ENCODE data around the gene HSPB6. TPM values are rescaled to one million over a fixed set of nuclear protein-coding genes. Genes with fewer than 3 reads are reported as not detected.

Gene HSPB6
- total and polyA plus RNA-seq, 2 of the 8 experiments (the other 6 are each of a cell fraction or from before 2014, with no cell fraction given) = 0.91 TPM; not detected in 1

GRCh38 chr19:35715355-35715809 is 41.4 kb downstream of the HSPB6 start:
- Histone ChIP-seq H4K91ac (replicated peaks; ENCODE audit: insufficient read length, low read length) (no peak overlapping the region), H3K4me2 (ENCODE audit: insufficient read depth in 1 of 2, low read depth in 2 of 2, low read length in 2 of 2) (peak overlapping the region; percentile 84 to 92), H3K79me1 (ENCODE audit: low read depth, low read length) (peaks cover 8% of the 10 kb centered on the region; the same call in 1 of the 2 replicates), H3K14ac (ENCODE audit: insufficient read length) (no peak overlapping the region), H3K23me2 (ENCODE audit: low read depth, low read length) (peaks cover 13% of the 10 kb centered on the region), H3K4me3 (ENCODE audit: extremely low read depth in 1 of 4, insufficient read depth in 2 of 4, low read depth in 3 of 4, low read length in 4 of 4) (peak overlapping the region; percentile 34 to 88 (median 82); a peak in 6 of 8 replicates), H2BK15ac (ENCODE audit: low read length) (0 out of 2 replicates have a peak overlapping the region, but pooled peaks have one; percentile 61), H4K8ac (ENCODE audit: extremely low read depth, insufficient read depth, low read length) (no peak overlapping the region; the same call in 1 of the 2 replicates), H2BK20ac (ENCODE audit: low read length) (no peak overlapping the region), H3K9me3 (ENCODE audit: insufficient read depth in 2 of 2, low read depth in 1 of 2, low read length in 1 of 2) (no peaks in the 10 kb centered on the region), H2AK5ac (ENCODE audit: low read depth, low read length) (peak overlapping the region; percentile 31; the same call in 1 of the 2 replicates), H3K27ac (ENCODE audit: low read depth, low read length) (no peak overlapping the region), H3K4ac (replicated peaks; ENCODE audit: insufficient read length, low read depth, low read length) (peak overlapping the region; percentile 71), H3K4me1 (replicated peaks in 1 of 4; ENCODE audit: control insufficient read depth in 3 of 4, insufficient read depth in 4 of 4, low read length in 3 of 4) (peaks cover 0 to 33% (median 17%) of the 10 kb centered on the region in 4 experiments; a peak in 6 of 7 replicates), H3K36me3 (ENCODE audit: control insufficient read depth in 2 of 4, insufficient read depth in 4 of 4, low read length in 3 of 4) (peaks cover 0 to 7% (median 0%) of the 10 kb centered on the region in 4 experiments; a peak in 4 of 8 replicates), H2BK12ac (ENCODE audit: low read depth, low read length) (0 out of 2 replicates have a peak overlapping the region, but pooled peaks have one; percentile 39), H3K27me3 (replicated peaks in 1 of 4; ENCODE audit: control insufficient read depth in 3 of 4, extremely low read depth in 1 of 4, insufficient read depth in 3 of 4, low read length in 3 of 4) (no peaks in the 10 kb centered on the region), H3K18ac (ENCODE audit: extremely low read depth, low read length) (peak overlapping the region; percentile 99), H4K20me1 (replicated peaks in 1 of 2; ENCODE audit: control insufficient read depth in 1 of 2, insufficient read depth in 2 of 2, low read length in 2 of 2) (peaks cover 12% of the 10 kb centered on the region in 2 experiments), H4K5ac (ENCODE audit: insufficient read length, low read depth, low read length) (no peak overlapping the region), H2BK120ac (replicated peaks; ENCODE audit: low read depth, low read length) (no peak overlapping the region), H2BK5ac (ENCODE audit: low read depth, low read length) (peak overlapping the region; percentile 99), H3K23ac (ENCODE audit: insufficient read length) (no peak overlapping the region), H3K56ac (replicated peaks; ENCODE audit: insufficient read length, low read depth, low read length) (no peak overlapping the region), H3K9ac (replicated peaks in 1 of 4; ENCODE audit: extremely low read depth in 1 of 4, low read depth in 3 of 4, low read length in 3 of 4) (peak overlapping the region in 1 of 4 experiments; percentile 80; a peak in 2 of 7 replicates), H3K79me2 (ENCODE audit: control insufficient read depth in 1 of 2, insufficient read depth in 2 of 2, low read length in 2 of 2) (peaks cover 0 to 20% of the 10 kb centered on the region in 2 experiments; a peak in 3 of 4 replicates), H2AFZ (ENCODE audit: low read length) (no peak overlapping the region)
- 74% methylated on average over 7 of the region's 7 CpGs; no CpG with 5 or more reads in 1 of the 2 experiments for WGBS, 2 experiments (ENCODE audit: extremely low coverage in 1 of 2, insufficient coverage in 1 of 2, insufficient read length in 1 of 2, insufficient replicate concordance in 2 of 2, low coverage in 1 of 2, low lambda C conversion rate in 2 of 2, missing lambda C conversion rate in 1 of 2)
- ChIA-PET CTCF (ENCODE audit: partially characterized antibody) (interaction anchor here (0.6 to 6.6 kb wide), 10 partner anchors 9 to 277 kb away, joined by 3 to 105 read pairs (median 5); partner anchors contain the start of gene ZBTB32), POLR2A (ENCODE audit: partially characterized antibody) (interaction anchor here (1.0 to 4.9 kb wide), 10 partner anchors 9 to 205 kb away, joined by 3 to 28 read pairs (median 4); partner anchors contain the start of genes HSPB6 and ZBTB32)
- DNase-seq (ENCODE audit: low read depth in 1 of 2, low spot score in 2 of 2) (no peak), FAIRE-seq (no peak)
- TF ChIP-seq CBX8 (IDR thresholded peaks at IDR 0.05; ENCODE audit: borderline replicate concordance, low read depth, low read length) (no peak), RAD21 (IDR thresholded peaks at IDR 0.05 in 1 of 2, conservative IDR thresholded peaks at IDR 0.05 in 1 of 2; ENCODE audit: low read depth in 2 of 2, low read length in 2 of 2) (no peak), RBBP5 (IDR thresholded peaks at IDR 0.05; ENCODE audit: borderline replicate concordance, low read depth, low read length) (no peak), GABPA (IDR thresholded peaks at IDR 0.05; ENCODE audit: borderline replicate concordance, insufficient read depth, low read length) (no peak), YY1 (IDR thresholded peaks at IDR 0.05; ENCODE audit: low read depth, low read length) (no peak), E2F6 (IDR thresholded peaks at IDR 0.05) (no peak), CREB1 (IDR thresholded peaks at IDR 0.05) (no peak), ATF2 (IDR thresholded peaks at IDR 0.05; ENCODE audit: low read length) (no peak), TBP (IDR thresholded peaks at IDR 0.05; ENCODE audit: low read depth, low read length) (no peak), BACH1 (IDR thresholded peaks at IDR 0.05; ENCODE audit: low read length) (no peak)

All from H1 (cell line).